ENCODE measurements around the gene ALKBH1.

- TF ChIP-seq ZNF430 (CRISPR knock-in tag; IDR thresholded peaks at IDR 0.05) (no peak), SMARCE1 (IDR thresholded peaks at IDR 0.05; ENCODE audit: borderline replicate concordance) (no peak), NFKBIZ (CRISPR knock-in tag; IDR thresholded peaks at IDR 0.05) (no peak), CEBPG (CRISPR knock-in tag; IDR thresholded peaks at IDR 0.05) (peak; percentile 42; the same call in 1 of the 2 replicates), HNRNPK (IDR thresholded peaks at IDR 0.05; ENCODE audit: low read depth, low read length, poor library complexity, severe bottlenecking) (no peak), SRF (IDR thresholded peaks at IDR 0.05; ENCODE audit: low read depth, low read length) (no peak), ZNF740 (CRISPR knock-in tag; IDR thresholded peaks at IDR 0.05) (no peak), ZNF687 (CRISPR knock-in tag; IDR thresholded peaks at IDR 0.05) (no peak), IRF1 (CRISPR knock-in tag; IDR thresholded peaks at IDR 0.05; ENCODE audit: low read depth) (no peak), ZNF3 (CRISPR knock-in tag; IDR thresholded peaks at IDR 0.05) (no peak)
- TF ChIP-seq, protein P1, sequence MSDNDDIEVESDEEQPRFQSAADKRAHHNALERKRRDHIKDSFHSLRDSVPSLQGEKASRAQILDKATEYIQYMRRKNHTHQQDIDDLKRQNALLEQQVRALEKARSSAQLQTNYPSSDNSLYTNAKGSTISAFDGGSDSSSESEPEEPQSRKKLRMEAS (IDR thresholded peaks at IDR 0.05), result no peak
- TF ChIP-seq, protein P2, sequence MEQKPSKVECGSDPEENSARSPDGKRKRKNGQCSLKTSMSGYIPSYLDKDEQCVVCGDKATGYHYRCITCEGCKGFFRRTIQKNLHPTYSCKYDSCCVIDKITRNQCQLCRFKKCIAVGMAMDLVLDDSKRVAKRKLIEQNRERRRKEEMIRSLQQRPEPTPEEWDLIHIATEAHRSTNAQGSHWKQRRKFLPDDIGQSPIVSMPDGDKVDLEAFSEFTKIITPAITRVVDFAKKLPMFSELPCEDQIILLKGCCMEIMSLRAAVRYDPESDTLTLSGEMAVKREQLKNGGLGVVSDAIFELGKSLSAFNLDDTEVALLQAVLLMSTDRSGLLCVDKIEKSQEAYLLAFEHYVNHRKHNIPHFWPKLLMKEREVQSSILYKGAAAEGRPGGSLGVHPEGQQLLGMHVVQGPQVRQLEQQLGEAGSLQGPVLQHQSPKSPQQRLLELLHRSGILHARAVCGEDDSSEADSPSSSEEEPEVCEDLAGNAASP (CRISPR knock-in tag; IDR thresholded peaks at IDR 0.05; ENCODE audit: borderline replicate concordance), result no peak
Observed at GRCh38 chr14:77647853-77648252, 60.0 kb downstream of the ALKBH1 start.
